Common myeloid progenitor, CD34-positive (primary cell): ENCODE data around the gene GPALPP1.
"Not testable (repeated sequence)": the region's sequence is repeated elsewhere in the genome, so short reads cannot be mapped to it uniquely, and the experiment has no call there.

Experiments used
- CTCF ChIA-PET: fragments of 350-600 bp; sonication (Branson Sonifier 250); formaldehyde crosslinking; loops from one replicate; lab custom pipeline; 2021; ENCODE audit warnings: antibody characterized with exemption; lab: Charles Lee
- POLR2A ChIA-PET: fragments of 350-600 bp; sonication (Branson Sonifier 250); formaldehyde crosslinking; loops from one replicate; lab custom pipeline; 2021; ENCODE audit warnings: antibody characterized with exemption; lab: Charles Lee
- DNase-seq, 3 donors: peaks; one replicate each; pipeline versions ENCODE4 v3.0.0 to v3.0.0-alpha.2; 2013
- H3K27ac ChIP-seq, 2 experiments: 1 replicate in 1 of 2; 2 replicates in 1 of 2; pipeline ENCODE4 v1.7.0; 2013; ENCODE audit warnings: inconsistent platforms in 2 of 2, low read length in 2 of 2, mild to moderate bottlenecking in 2 of 2, low read depth in 1 of 2, moderate library complexity in 1 of 2; ENCODE audit not compliant: severe bottlenecking in 2 of 2, insufficient read depth in 1 of 2, poor library complexity in 1 of 2
- H3K27me3 ChIP-seq, 5 experiments: replicated peaks in 2 of 5; 1 replicate in 3 of 5; 2 replicates in 2 of 5; pipeline versions ENCODE4 v1.6.1 to v1.7.0; 2013; ENCODE audit warnings: low read length in 4 of 5, mild to moderate bottlenecking in 2 of 5, moderate library complexity in 2 of 5, inconsistent platforms in 1 of 5; ENCODE audit not compliant: insufficient read depth in 5 of 5, control insufficient read depth in 4 of 5
- H3K36me3 ChIP-seq, 4 experiments: 1 replicate in 2 of 4; 2 replicates in 2 of 4; pipeline versions ENCODE4 v1.6.1 to v1.7.0; 2013; ENCODE audit warnings: low read length in 3 of 4, control low read depth in 1 of 4, mild to moderate bottlenecking in 1 of 4; ENCODE audit not compliant: control insufficient read depth in 4 of 4, insufficient read depth in 4 of 4
- H3K4me1 ChIP-seq, 4 experiments: 1 replicate in 3 of 4; 2 replicates in 1 of 4; pipeline versions ENCODE4 v1.6.1 to v1.7.1; 2013; ENCODE audit warnings: low read length in 3 of 4, mild to moderate bottlenecking in 3 of 4, control low read depth in 1 of 4, inconsistent platforms in 1 of 4, moderate library complexity in 1 of 4; ENCODE audit not compliant: control insufficient read depth in 4 of 4, insufficient read depth in 4 of 4; ENCODE audit errors: control extremely low read depth in 1 of 4
- H3K4me3 ChIP-seq, 7 experiments: 1 replicate in 4 of 7; 2 replicates in 3 of 7; pipeline versions ENCODE4 v1.5.1 to v1.7.0; 2013; ENCODE audit warnings: mild to moderate bottlenecking in 7 of 7, low read length in 6 of 7, moderate library complexity in 6 of 7, inconsistent platforms in 2 of 7, low read depth in 2 of 7, control low read depth in 1 of 7; ENCODE audit not compliant: insufficient read depth in 4 of 7, control insufficient read depth in 1 of 7; ENCODE audit errors: extremely low read depth in 1 of 7
- H3K9me3 ChIP-seq, 5 experiments: 1 replicate in 4 of 5; 2 replicates in 1 of 5; pipeline versions ENCODE4 v1.6.1 to v1.7.1; 2013; ENCODE audit warnings: low read length in 4 of 5, mild to moderate bottlenecking in 2 of 5, inconsistent platforms in 1 of 5, low read depth in 1 of 5, moderate library complexity in 1 of 5; ENCODE audit not compliant: control insufficient read depth in 4 of 5, insufficient read depth in 2 of 5; ENCODE audit errors: control extremely low read depth in 1 of 5
- WGBS: methylation state at CpG from one replicate; pipeline ENCODE4 v1.1.5; 2013; ENCODE audit not compliant: insufficient coverage; 5-methylcytosine and 5-hydroxymethylcytosine counted together

GPALPP1 gene

DNA sequence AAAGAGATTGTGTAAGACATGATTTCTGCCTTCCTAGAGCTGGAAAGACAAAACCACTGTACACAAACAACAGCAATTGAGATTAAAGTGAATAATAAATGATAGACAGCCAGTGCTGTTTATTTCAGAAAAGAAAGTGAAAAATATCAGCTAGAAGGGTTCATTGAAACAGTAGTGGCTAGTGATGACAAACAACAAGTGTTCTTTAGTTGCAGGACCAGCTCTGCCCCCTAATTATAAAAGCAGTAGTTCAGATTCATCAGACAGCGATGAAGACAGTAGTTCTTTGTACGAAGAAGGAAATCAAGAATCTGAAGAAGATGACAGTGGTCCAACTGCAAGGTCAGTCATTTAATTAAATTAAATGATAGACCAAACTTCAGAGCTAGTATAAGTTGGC is 14.8 kb downstream of the GPALPP1 start:
- DNase-seq = no peak
- Histone ChIP-seq H3K27ac (no peak overlapping the region), H3K4me3 (no peak overlapping the region), H3K27me3 (no peaks in the 10 kb centered on the region), H3K4me1 (no peaks in the 10 kb centered on the region), H3K36me3 (peaks cover 7 to 52% (median 19%) of the 10 kb centered on the region in 4 experiments), H3K9me3 (no peaks in the 10 kb centered on the region)
- CTCF ChIA-PET = no interaction called here
- no CpG with 5 or more reads among the region's 2 CpGs for WGBS
- POLR2A ChIA-PET = no interaction called here

- Histone ChIP-seq H3K27ac (no peak overlapping the region), H3K36me3 (peaks cover 7 to 61% (median 34%) of the 10 kb centered on the region in 4 experiments), H3K9me3 (no peaks in the 10 kb centered on the region), H3K4me3 (no peak overlapping the region), H3K27me3 (no peaks in the 10 kb centered on the region), H3K4me1 (no peaks in the 10 kb centered on the region)
- ChIA-PET CTCF (interaction anchor here (0.6 to 1.7 kb wide), 2 partner anchors 12 to 15 kb away, joined by 3 to 4 read pairs; no protein-coding TSS in a partner anchor), POLR2A (no interaction called here)
- DNase-seq = no peak
These were observed 17.9 kb downstream of the GPALPP1 start for GRCh38 chr13:45007225-45007624.

DNA sequence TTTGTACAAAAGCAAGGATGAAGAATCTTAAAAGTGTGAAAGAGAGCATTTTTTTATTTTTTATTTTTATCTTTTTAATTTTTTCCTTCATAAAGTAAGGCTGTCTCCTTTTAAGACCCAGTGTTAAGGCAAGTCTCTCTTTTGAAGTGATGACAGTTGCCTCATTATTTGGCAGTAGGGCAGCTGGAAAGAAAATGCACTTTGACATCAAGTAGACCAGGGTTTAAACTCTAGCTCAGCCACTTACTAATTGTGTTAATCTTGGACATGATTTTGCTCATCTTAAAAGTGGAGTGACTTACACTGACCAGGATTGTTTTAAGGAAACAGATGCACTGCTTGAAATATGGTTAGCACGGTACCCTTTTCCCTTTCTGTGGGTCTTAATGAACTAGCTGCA is 18.5 kb downstream of the GPALPP1 start:
- POLR2A ChIA-PET = no interaction called here
- H3K9me3 ChIP-seq = no peaks in the 10 kb centered on the region
- no peak for DNase-seq
- H3K4me1 ChIP-seq = no peaks in the 10 kb centered on the region
- peaks cover 4 to 56% (median 31%) of the 10 kb centered on the region in 4 experiments for H3K36me3 ChIP-seq
- H3K27me3 ChIP-seq = no peaks in the 10 kb centered on the region
- H3K27ac ChIP-seq = no peak overlapping the region
- no peak overlapping the region for H3K4me3 ChIP-seq
- CTCF ChIA-PET = interaction anchor here (1.7 kb wide), 1 partner anchor 14 kb away, joined by 4 read pairs; no protein-coding TSS in a partner anchor
- no CpG with 5 or more reads among the region's 1 CpG for WGBS

DNA sequence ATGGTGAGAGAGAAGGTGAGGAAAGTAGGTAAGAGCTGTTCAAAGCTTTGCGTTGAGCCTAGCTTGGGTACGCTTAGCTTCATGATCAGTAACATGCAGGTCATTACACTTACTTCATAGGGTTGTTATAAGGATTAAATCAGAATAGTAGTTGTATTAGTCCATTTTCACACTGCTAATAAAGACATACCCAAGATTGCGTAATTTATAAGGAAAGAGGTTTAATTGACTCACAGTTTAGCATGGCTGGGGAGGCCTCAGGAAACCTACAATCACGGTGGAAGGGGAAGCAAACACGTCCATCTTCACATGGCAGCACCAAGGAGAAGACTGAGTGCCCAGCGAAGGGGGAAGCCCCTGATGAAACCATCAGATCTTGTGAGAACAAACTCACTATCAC is 21.9 kb downstream of the GPALPP1 start:
- no peaks in the 10 kb centered on the region for H3K4me1 ChIP-seq
- no peak for DNase-seq
- POLR2A ChIA-PET = no interaction called here
- H3K9me3 ChIP-seq = no peaks in the 10 kb centered on the region
- no peak overlapping the region for H3K4me3 ChIP-seq
- WGBS = 94% methylated on average over 3 of the region's 6 CpGs
- no peak overlapping the region for H3K27ac ChIP-seq
- peaks cover 4 to 61% (median 33%) of the 10 kb centered on the region in 4 experiments for H3K36me3 ChIP-seq
- CTCF ChIA-PET = interaction anchor here (1.3 kb wide), 1 partner anchor 26 kb away, joined by 4 read pairs; no protein-coding TSS in a partner anchor
- H3K27me3 ChIP-seq = no peaks in the 10 kb centered on the region

DNA sequence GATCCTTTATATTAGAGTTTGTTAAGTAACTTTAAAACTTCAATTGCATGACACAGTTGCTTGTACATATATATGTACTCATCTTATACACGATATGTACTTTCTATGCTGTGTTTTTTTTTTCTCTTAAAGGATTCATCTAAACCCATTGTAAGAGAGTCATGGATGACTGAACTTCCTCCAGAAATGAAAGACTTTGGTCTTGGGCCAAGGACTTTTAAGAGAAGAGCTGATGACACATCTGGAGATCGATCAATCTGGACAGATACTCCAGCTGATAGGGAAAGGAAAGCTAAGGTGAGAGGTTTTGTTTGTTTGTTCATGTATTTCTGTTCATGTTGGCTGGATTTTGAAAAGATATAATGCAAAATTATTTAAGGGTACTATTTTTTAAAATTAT is 26.0 kb downstream of the GPALPP1 start:
- WGBS = no CpG with 5 or more reads among the region's 2 CpGs
- H3K36me3 ChIP-seq = peaks cover 5 to 55% (median 30%) of the 10 kb centered on the region in 4 experiments

DNA sequence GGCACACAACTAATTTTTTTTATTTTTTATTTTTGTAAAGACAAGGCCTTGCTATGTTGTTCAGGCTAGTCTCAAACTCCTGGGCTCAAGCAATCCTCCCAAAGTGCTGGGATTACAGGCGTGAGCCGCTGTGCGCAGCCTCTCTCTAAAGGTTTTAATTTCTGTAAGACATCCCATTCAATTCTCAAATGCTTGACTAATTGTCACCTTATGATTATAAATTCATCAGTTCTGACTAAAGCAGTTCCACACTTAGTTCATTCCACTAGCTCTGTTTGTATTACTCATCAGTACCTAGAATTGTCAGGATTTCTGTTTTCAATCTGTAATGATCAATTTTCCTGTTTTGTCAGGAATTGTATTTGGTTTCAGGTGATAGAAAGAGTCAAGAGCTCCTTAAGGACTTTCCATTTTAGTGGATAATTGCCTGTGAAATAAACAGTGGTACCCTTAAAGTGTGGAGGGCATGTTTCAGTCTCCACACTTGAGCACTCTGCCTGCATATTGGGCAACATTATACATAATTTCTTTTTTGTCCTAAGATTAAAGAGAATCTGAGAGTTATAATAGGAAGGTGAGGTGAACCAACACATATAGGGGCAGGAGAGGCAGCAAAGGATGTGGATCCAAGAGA is 27.6 kb downstream of the GPALPP1 start:
- peaks cover 9 to 51% (median 26%) of the 10 kb centered on the region in 4 experiments for H3K36me3 ChIP-seq
- no peaks in the 10 kb centered on the region for H3K4me1 ChIP-seq
- H3K4me3 ChIP-seq = no peak overlapping the region
- ChIA-PET POLR2A (interaction anchor here (0.7 kb wide), 1 partner anchor 446 kb away, joined by 3 read pairs; no protein-coding TSS in a partner anchor), CTCF (interaction anchor here (0.8 kb wide), 1 partner anchor 43 kb away, joined by 3 read pairs; no protein-coding TSS in a partner anchor)
- no peaks in the 10 kb centered on the region for H3K27me3 ChIP-seq
- WGBS = 100% methylated on average over 3 of the region's 3 CpGs
- H3K9me3 ChIP-seq = no peaks in the 10 kb centered on the region
- DNase-seq = no peak
- H3K27ac ChIP-seq = no peak overlapping the region

More for the DNA sequence above, 26.0 kb downstream of the GPALPP1 start:
- Histone ChIP-seq H3K9me3 (no peaks in the 10 kb centered on the region), H3K27me3 (no peaks in the 10 kb centered on the region), H3K4me3 (no peak overlapping the region), H3K4me1 (no peaks in the 10 kb centered on the region), H3K27ac (no peak overlapping the region)
- no peak for DNase-seq
- POLR2A ChIA-PET = no interaction called here
- CTCF ChIA-PET = no interaction called here

DNA sequence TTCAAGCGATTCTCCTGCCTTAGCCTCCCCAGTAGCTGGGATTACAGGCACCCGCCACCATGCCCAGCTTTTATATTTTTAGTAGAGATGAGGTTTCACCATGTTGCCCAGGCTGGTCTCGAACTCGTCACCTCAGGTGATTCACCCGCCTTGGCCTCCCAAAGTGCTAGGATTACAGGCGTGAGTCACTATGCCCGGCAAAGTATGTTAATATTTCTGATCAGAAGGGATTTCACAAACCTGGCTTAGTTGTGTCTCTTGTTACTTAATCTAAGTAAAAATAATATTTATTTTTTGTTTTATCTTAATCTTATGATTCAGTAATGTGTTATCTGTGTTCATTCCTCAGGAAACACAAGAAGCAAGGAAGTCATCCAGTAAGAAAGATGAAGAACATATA is 30.6 kb downstream of the GPALPP1 start:
- H3K4me3 ChIP-seq, POLR2A ChIA-PET, H3K9me3 ChIP-seq, DNase-seq, H3K27me3 ChIP-seq, H3K4me1 ChIP-seq, H3K27ac ChIP-seq: not testable (repeated sequence)
- peaks cover 15 to 54% (median 26%) of the 10 kb centered on the region in 4 experiments for H3K36me3 ChIP-seq
- 97% methylated on average over 6 of the region's 7 CpGs for WGBS
- CTCF ChIA-PET = interaction anchor here (0.7 to 1.3 kb wide), 2 partner anchors 11 to 37 kb away, joined by 3 to 4 read pairs; no protein-coding TSS in a partner anchor
